Measurements from ENCODE around the gene FAT1. TPM values are rescaled to one million over a fixed set of nuclear protein-coding genes. Genes with fewer than 3 reads are reported as not detected.

The FAT1 gene
- total RNA-seq, 1 donor from 2014 or later = 0.90 TPM

DNA sequence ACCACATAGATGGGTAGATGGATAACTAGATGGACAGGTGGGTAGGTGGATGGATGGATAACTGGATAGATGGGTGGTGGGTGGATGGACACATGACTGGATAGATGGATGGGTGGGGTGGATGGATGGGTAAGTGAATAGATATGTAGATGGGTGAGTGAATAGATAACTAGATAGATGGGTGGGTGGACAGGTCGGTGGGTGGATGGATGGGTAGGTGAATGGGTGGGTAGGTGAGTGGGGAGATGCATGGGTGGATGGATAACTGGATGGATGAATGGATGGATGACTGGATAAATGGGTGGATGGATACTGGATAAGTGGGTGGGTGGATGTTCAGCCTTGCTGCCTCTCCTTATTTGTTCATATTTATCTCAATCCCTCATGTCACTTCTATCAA is 116.2 kb downstream of the FAT1 start:
- no peak for DNase-seq (ENCODE audit: low read depth in 2 of 2)

DNA sequence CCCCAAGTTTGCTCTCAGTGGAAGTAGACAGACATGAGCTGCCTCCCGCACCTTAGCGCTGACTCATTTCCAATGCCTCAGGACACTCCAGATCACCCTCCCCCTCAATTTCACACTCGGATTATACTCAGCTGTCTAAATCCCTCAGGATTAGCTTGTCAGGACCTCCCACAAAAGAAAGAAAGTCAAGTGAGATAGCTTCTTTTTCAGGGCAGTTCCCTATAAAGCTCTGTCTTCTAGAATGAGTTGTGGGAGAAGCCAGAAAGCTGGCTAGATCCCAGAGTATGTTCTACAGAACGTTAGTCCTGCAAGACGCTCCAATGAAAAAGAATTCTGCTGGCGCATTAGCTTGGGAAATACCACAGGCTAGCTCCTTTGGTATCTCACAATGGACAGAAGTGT is 117.1 kb downstream of the FAT1 start:
- no peak for DNase-seq (ENCODE audit: low read depth in 2 of 2)

GRCh38 chr4:186605261-186605865 is 118.3 kb downstream of the FAT1 start:
- DNase-seq (ENCODE audit: low read depth in 2 of 2) = no peak

GRCh38 chr4:186604124-186604807 is 119.4 kb downstream of the FAT1 start:
- no peak for DNase-seq (ENCODE audit: low read depth in 2 of 2)

DNA sequence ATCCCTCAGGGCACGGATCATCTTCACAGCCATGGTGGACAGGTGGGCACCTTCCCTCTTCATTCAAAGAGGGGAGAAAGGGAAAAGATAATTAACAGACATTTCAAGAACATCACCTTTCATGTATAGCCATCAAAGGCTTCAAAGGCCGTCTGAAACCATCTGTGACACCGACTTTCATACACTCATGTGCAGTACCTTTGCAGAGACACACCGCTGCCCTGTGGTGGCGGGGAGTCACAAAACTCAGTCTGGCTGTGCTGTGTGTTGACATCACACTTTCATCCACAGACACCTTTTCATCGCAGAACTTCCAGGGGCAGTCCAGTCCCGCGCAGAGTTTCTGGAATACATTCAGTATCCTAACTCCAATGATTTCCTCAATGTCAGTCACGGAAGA is 120.7 kb downstream of the FAT1 start:
- no peak for DNase-seq (ENCODE audit: low read depth in 2 of 2)

- no peak for DNase-seq (ENCODE audit: low read depth in 2 of 2)
Measured at GRCh38 chr4:186599483-186599882, 124.2 kb downstream of the FAT1 start.

DNA sequence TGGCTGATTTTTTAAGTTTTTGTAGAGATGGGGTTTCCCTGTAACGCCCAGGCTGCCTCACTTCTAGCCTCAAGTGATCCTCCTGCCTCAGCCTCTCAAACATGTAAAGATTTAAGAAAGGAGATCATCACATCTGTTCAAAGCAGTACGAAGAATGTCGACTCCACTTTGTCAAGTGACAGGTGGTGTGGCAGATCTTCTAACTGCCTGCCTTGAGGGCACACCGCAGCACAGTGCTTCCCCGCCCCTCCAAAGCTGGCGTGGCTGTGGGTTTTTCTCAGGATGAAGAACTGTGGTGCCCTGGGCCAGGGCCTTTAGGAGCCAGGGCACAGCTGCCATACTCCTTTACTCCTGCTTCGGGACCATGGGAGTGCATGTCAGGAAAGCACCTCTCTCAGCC is 125.0 kb downstream of the FAT1 start:
- no peak for DNase-seq (ENCODE audit: low read depth in 2 of 2)

GRCh38 chr4:186596850-186597390 is 126.7 kb downstream of the FAT1 start:
- no peak for DNase-seq (ENCODE audit: low read depth in 2 of 2)

- DNase-seq (ENCODE audit: low read depth in 2 of 2) = no peak
Measured at GRCh38 chr4:186596346-186596745, 127.3 kb downstream of the FAT1 start.

DNA sequence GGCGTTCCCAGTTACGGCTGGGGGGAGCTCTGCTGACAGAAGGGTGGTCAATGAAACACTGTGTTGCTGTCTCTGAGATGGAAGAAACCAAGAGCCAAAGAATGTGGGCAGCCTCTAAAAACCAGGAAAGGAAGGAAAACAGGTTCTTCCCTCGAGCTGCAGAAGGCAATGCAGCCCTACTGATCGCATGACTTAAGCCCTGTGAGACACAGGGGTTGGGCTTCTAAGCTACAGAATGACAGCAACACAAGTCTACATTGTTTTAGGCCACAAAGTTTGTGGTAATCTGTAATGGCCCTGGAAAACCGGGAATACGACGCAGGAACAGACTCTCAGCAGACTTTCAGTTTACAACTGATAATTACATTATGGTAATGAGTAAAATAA is 130.1 kb downstream of the FAT1 start:
- no peak for DNase-seq (ENCODE audit: low read depth in 2 of 2)

- DNase-seq (ENCODE audit: low read depth in 2 of 2) = no peak
Measured at GRCh38 chr4:186592966-186593586, 130.6 kb downstream of the FAT1 start.

DNA sequence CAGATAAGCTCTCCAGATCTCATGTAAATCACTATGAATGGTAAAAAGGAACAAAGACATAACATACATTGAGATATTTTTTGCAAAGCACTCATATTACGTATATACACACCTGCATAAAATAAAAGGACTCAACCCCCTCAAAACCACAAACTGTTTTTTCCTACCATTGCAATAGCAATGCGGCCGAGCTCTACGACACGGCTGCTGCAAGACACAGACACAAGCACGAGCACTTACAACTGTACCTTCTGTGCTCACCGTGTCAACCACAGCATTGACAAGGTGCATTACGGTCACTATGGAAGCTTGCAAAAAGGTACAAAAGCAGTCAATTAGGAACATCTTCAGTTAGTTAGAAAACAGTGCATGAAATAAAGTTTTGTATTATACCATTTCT is 131.2 kb downstream of the FAT1 start:
- no peak for DNase-seq (ENCODE audit: low read depth in 2 of 2)

- DNase-seq (ENCODE audit: low read depth in 2 of 2) = no peak
Measured at GRCh38 chr4:186591651-186592050, 132.0 kb downstream of the FAT1 start.

DNA sequence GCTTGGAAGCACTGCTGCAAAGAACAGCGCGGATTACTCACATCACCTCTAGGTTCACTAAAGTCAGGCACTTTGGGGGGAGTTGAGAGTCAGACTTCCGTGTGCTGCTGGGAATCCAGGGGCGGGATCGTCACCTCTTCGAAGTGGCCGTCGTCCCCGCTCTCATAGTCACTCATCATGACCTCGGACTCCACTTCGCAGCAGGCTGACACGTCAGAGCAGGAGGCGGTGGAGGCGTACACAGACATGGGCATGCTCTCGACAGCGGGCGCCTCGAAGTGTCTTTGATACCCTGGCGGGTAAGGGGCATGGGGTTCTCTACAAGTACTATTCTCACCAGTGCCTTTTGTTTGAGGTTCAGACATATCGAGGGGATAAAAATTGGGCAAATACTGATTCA is 135.2 kb downstream of the FAT1 start:
- no peak for DNase-seq (ENCODE audit: low read depth in 2 of 2)

- DNase-seq (ENCODE audit: low read depth in 2 of 2) = peak; percentile 28 to 52
Measured at GRCh38 chr4:186587416-186588018, 136.1 kb downstream of the FAT1 start.

DNA sequence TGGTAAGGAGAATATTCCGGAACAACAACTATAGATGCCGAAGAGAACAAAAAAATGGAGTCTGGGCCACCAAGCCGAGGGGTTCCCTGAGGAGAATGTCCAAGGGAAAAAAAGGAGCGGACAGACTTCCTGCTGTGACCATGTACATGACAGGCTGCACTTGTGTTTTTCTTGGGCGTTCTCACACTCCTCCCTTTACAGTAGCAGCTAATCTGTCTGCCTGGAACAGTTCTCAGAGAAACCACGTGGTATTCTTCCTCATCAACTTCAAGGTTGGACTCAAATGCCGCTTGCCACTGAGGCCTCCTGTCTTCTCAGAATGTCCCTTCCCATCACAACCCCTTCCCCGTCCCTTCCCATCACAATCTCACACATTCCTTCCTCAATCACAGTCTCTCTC is 137.5 kb downstream of the FAT1 start:
- DNase-seq (ENCODE audit: low read depth in 2 of 2) = no peak

GRCh38 chr4:186584912-186585311 is 138.7 kb downstream of the FAT1 start:
- no peak for DNase-seq (ENCODE audit: low read depth in 2 of 2)

DNA sequence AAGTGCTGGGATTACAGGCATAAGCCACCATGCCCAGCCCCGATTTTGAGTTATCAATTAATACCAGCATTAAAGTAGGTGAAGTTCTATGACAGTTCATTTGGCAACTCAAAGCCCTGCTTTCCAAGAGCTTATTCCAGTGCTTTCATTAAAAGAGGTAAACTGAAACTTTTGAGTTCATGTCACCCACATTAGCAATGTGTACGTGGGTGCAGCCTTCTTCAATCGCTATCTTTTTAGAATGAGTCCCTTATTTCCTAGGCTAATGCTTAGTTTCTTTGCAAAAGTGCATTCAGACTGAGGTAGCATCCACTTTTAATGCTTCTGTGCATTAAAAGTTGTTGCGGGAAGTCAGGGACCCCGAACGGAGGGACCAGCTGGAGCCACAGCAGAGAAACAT is 142.2 kb downstream of the FAT1 start:
- no peak for DNase-seq (ENCODE audit: low read depth in 2 of 2)

- DNase-seq (ENCODE audit: low read depth in 2 of 2) = no peak
Measured at GRCh38 chr4:186580669-186581068, 143.0 kb downstream of the FAT1 start.

DNA sequence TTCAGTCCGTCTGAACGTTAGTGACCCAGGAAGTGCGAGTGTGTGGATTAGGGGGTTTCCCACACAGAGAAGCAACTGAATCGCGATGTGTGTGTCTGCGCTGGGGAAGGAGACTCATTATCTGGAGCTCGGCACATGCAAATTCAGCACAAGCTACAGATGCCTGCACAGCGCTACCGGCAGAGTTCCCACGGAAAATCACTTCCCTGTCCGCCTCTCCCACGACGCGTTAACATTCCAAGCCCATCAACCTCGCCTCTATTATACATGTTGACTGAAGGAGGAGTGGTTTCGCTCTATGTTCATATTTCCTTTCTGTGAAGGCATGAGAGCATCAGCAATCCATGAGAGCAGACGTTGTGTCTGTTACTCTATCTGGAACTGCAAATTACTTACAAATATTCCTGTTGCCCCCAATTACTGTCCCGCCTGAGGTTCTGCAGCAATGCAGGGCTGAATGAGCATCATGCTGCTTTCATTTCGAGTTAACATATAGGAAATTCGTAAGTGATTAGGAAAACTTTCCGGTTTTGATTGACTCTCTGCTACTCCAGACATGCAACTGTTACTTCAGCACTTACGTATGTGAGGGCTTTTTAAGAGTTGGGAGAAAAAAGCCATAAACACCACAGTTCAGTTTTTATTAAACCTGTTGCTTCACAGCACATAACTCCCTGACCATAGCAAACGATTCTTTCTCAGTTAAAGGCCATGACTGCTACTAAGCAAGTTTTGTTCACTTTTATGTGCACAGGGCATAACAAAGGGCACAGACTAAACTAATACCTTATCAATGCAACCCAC is 153.3 kb downstream of the FAT1 start:
- no peak for DNase-seq (ENCODE audit: low read depth in 2 of 2)

DNA sequence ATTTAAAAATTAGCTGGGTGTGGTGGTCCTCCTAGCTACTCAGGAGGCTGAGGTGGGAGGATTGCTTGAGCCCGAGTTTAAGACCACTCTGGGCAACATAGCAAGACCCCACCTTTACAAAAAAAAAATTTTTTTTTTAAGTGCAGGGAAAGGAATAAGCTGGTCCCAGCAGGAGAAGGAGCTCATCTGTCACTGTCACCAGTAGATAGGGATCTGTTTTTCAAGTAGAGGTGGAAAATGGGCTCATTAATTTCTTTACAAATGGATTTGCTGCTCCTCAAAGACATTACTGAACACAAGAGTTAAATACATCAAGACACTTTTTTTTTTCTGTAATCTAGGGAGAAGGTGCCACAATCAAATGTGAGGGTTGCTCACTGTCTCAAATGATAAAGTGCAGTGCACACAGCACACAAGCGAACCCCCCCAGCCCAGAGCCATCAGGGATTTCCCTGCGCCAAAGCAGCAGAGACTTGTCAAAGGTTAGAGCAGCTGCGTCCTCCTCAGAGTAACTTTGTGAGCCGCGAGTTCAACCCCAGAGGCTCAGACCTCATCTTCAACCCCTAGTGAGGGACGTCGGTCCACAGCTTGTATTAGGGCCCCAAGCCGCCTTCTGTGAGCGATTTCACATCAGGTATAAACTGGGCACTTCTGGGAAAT is 154.0 kb downstream of the FAT1 start:
- no peak for DNase-seq (ENCODE audit: low read depth in 2 of 2)

Data from dermis microvascular lymphatic vessel endothelial cell (primary cell).